Keratinocyte (primary cell): ENCODE data around the gene COL9A3.

Experiments
- CTCF ChIP-seq, 3 experiments: IDR thresholded peaks in 1 of 3; conservative IDR thresholded peaks in 1 of 3; optimal IDR thresholded peaks in 1 of 3; 2 replicates in 2 of 3; 3 replicates in 1 of 3; pipeline versions ENCODE3 to v1.5.1; 2011; ENCODE audit warnings: low read length in 3 of 3, mild to moderate bottlenecking in 3 of 3, moderate library complexity in 2 of 3, control low read depth in 1 of 3, inconsistent platforms in 1 of 3; ENCODE audit not compliant: insufficient read depth in 2 of 3; ENCODE audit errors: extremely low read depth in 1 of 3
- EZH2 ChIP-seq: IDR thresholded peaks from one replicate; pipeline ENCODE4 v1.6.1; 2012; ENCODE audit warnings: inconsistent platforms, mild to moderate bottlenecking, low read length, moderate library complexity

DNA sequence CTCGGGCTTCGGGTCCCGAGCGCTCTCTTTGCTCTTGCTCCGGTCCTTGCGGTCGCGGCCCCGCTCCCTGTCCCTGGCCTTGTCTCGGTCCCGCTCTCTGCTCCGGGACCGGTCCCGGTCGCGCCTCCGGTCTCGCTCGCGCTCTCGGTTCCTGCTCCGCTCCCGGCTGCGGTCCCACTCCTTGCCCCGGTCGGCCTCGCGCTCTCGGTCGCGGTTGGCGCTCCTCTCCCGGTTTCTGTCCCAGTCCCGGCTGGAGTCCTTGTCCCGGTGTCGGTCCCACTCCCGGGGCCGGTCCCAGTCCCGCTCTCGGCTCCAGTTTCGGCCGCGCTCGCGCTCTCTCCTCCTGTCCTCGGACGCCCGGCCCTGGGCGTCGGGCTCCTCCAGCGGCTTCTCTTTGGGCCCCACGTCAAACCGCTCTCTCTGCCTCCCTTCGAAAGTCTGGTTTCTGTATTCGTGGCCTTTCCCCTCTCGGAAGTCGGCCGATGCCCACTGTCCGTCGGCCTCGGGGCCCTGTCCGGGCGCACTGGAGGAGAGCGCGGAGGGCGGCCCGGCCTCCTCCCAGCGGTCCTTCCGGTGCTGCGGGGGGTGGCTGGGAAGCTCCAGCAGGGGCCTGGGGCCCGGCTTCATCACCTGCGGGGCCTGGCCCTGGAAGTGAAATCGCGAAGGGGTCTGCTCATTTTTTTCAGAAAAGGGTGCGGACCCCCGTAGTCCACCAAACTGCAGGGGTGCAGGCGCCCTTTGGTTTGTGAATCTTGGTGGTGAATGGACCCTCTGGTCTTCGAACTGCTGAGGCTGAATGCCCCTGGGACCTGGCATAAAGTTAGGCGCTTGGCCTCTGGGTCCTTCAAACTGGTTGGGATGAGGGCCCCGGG, 62.7 kb downstream of the COL9A3 start:
- TF ChIP-seq CTCF (optimal IDR thresholded peaks at IDR 0.05 in 1 of 3, IDR thresholded peaks at IDR 0.05 in 1 of 3, conservative IDR thresholded peaks at IDR 0.05 in 1 of 3; ENCODE audit: extremely low read depth in 1 of 3, insufficient read depth in 2 of 3, low read length in 3 of 3) (no peak), EZH2 (no peak)
